NK-92 treated with Interleukin-12 subunit alpha and Interleukin-12 subunit beta, amount 100 ng/mL, for 24 hours (cell line): ENCODE data around the gene MMP17.

Experiments used
- DNase-seq: peaks from one replicate; lab custom pipeline; 2025; lab: John Stamatoyannopoulos, UW

The MMP17 gene

DNA sequence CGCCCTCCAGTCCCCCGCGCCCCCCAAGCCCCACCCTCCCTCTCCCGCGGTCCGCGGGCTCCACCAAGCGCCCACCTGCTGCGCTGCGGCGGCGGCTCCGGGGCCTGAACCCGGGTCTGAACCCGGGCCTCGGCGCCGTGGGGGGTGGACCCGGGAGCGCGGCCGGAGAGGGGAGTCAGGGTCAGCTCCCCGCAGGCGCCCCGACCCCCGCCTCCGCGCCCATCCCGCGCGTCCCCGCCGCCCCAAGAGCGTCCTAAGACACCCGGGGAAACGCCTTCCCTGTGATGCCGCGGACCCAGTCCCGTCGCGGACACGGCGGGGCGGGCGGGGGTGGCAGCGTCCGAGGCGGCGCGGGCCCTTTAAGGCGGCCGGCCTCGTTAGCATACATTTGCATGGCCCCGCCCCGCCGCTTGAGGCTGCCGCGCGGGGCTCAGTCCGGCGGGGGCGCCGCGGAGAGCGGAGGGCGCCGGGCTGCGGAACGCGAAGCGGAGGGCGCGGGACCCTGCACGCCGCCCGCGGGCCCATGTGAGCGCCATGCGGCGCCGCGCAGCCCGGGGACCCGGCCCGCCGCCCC is at the start of gene MMP17:
Gene MMP17, plus strand, starts transcription at position 433 of the 574 bp plus-strand sequence. Its CDS starts 102 bp downstream, at position 535.
- DNase-seq, result no peak

DNA sequence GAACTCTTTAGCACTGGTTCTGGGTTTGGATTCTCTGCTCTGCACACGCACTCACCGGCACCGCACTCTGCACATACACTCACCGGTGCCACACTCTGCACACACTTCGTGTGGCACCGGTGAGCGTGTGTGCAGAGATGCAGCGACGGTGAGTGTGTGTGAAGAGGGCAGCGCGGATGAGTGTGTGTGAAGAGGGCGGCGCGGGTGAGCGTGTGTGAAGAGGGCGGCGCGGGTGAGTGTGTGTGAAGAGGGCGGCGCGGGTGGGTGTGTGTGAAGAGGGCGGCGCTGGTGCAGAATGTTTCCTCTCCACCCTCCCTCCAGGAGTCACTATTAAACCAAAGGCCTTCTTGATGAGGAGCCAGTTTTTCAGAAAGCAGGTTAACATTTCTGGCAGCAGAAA is 49.2 kb upstream of the MMP17 start:
- DNase-seq, result no peak

DNA sequence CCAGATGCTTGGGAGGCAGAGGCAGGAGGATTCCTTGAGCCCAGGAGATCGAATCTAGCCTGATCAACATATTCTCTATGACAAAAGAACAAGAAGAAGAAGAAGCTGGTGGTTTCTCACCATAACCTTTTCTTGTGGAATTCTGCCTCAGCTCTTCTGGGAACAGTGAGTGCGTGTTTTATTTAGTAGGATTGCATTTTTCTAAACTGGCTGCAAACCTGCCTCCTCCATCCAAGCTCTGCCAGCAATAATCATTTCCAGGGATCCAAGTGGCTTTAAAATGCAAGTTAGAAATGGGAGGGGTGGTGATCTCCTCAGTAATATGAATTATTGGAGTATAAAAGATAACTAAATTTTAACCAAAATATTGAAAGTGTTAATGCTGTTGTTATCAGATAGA is 46.1 kb upstream of the MMP17 start:
- no peak for DNase-seq

DNA sequence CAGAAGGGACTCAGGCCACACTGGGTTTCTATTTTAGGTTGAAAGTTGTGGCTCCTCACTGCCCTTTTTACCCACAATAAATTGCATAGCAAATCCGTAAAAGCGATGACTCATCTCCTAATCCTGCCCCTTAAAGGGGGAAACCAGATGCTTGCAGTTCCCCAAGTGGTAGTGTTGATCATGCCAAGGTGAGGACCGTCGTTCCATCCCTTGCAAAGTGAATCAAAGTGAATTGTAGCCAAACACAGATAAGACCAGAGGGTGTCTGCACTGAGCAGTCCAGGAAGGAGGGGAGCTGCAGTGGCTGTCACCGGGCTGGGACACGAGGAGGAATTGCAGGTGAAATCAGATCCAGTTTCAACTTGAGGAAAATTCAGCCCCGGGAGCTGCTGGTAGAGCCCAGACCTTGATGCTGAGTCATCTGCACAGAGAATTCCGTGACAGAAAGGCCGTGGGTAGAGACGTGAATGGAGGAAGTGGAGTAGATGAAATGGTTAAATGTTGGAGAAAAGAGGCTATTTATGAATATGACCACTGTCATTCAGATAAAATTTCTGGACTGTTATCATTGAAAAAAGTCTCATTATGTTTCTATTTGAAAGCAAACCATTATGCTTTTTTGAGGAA is 44.2 kb upstream of the MMP17 start:
- DNase-seq, result no peak

DNA sequence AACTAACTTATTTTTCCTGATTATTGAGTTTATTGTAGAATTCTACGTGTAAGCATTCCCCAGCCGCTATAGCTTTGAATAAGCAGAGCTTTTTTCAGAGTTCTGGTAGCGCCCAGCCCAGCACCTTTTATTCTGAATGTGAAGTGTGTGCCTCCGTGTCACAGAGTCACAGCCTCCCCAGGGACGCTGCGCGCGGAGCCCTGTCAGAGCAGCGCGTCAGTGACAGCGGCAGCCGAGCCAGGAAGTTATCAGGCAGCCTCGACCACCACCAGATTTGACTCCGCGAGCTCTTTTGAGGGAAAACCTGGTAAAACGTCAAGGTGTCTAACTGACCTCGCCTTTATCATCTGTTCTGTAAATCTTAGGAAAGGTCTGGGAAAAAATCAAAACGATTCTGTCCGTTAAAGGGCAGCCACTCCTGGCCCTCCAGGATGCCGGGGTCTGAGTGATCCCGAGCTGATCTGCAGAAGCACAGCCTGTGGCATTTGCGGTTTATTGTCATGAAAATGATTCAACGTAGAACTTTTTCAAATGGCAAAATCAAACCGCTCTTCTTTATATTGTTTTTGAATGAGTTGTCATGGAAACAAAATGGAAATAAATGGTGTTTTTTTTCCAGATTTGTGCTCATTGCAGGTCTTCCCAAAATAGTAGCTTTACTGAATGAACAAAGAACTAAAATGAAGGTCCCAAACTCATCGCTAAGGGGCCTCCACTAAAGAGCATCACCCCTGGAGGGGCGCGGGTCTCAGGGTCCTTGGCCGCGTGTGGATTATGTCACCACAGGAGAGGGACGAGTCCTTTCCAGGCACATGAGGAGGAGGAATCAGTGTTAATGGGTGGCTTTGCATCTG is 43.1 kb upstream of the MMP17 start:
- DNase-seq, result no peak

DNA sequence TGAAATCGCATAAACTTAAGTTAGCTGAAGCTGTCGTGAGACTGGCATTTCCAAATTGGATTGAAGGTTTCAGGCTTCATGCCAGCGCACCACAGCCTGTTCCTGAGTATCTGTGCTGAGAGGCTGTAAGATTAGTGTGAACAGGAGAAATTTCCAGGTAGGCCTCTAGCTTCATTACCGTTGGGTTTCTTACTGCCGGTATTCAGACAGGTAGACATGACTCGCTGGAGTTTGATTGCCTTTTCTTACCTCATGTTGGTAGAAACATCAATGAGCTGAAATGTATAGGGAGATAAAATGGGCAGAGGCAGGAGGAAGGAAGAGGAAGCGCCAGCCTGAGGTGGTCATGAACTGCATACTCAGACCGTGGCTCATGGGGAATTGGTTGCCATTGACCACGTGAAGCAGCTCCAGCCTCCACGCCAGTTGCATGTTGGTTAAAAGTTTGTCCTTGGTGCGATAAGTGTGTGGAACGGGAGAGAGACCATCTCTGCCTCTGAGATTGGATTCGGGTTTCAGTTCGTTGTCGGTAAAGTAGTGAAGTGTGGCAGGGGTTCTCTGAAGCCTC is 42.3 kb upstream of the MMP17 start:
- DNase-seq, result no peak

DNA sequence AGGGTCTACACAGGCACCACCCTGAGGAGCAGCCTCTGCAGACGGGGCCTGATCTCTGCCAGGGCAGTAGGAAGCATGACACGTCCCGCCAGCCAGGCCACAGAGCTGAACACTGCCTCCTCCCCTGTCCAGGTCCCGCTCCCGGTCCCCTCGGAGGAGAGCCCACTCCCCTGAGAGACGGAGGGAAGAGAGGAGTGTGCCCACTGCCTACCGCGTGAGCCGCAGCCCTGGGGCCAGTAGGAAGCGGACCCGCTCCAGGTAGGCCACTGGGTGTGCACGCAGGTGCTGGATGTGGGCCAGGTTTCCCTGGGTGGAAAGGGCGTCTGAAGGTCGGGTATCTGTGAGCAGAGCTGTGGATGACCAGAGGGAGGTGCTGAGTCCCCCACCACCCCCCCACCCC is 41.9 kb upstream of the MMP17 start:
- DNase-seq, result no peak

DNA sequence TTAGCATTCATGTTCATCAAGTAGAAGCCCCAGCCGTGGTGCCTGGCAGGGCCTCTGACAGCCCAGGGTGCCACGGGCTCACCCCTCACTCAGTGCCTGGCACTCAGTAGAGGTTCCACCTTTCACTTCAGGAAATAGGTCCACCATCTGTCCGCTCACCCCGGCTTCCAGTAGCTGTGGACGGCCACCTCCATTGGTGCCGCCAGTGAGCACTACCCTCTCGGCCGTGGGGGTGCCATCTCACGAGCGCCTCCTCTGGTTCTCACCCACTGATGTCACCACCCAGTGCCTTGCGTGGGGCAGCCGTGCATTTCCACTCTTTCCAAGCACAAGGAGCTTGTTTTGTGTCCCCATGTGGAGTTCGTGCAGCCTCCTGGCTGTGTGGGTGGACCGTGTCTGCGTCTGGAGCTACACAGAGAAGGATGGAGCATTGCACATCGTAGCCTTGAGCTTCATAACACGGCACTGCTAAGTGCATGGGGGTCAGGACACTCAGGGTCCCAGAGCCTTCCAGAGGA is 41.0 kb upstream of the MMP17 start:
- DNase-seq, result no peak

DNA sequence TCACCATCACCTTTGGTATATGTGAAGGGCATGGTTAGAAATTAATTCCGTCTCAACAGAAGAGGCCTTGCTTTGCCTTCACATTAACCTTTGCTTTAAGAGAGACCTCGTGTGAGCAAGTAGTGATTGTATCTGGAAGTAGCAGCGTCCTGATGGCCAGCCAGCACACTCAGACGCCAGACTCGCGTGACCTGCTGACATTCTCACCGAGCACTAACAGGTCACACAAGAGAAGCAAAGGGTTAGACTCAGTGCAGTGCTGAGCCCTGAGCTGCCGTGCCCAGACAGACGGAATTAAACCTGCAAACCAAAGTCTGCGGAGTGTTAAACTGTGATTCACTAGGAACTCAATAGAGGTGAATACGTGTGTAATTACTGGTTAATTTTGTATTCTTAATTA is 40.1 kb upstream of the MMP17 start:
- DNase-seq, result no peak

DNA sequence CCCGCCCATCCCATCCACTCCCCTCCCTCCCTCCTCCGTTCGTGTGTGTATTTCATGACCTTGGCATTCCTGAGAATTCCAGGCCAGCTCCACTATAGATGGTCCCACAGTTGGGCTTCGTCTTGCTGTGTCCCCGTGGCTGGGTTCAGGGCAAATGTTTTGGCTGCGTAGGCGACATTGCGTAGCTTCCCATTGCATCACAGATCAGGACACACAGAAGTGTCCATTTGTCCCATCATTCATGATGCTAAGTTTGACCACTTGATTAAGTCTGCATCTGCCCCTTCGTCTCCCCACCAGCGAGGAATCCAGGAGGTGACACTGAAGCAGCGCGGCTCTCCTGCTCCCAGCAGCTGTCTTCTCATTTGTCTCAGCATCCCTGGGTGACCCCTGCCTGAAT is 38.6 kb upstream of the MMP17 start:
- no peak for DNase-seq

DNA sequence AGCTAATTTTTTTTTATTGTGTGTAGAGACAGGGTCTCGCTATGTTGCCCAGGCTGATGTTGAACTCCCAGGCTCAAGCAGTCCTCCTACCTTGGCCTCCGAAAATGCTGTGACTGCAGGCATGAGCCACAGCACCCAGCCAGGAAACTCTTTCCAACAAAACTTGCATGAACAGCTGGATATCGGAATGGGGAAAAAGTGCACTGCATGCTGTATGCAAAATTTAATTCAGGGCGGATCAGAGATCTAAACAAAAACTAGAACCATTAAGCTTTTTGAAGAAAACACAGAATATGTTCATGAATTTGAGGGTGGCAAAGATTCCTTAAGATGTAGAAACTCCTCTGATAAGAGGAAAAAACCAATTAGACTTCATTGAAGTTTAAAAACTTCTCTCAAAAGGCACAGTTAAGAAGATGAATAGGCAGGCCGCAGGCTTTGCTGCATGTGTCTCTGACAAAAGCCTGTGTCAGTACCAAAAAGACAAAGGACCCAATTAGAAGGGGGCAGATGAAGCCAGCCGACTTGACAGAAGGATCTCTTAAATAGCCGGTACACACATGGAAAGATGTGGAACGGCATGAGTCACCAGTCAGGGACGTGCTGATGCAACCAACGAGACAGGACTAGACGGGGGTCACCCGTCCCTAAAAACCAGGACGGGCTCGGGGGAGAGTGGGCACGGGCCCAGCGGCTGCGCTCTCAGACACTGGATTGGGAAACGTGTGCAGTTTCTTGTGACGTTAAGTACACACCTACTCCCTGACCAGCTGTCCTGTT is 34.8 kb upstream of the MMP17 start:
- DNase-seq, result no peak

DNA sequence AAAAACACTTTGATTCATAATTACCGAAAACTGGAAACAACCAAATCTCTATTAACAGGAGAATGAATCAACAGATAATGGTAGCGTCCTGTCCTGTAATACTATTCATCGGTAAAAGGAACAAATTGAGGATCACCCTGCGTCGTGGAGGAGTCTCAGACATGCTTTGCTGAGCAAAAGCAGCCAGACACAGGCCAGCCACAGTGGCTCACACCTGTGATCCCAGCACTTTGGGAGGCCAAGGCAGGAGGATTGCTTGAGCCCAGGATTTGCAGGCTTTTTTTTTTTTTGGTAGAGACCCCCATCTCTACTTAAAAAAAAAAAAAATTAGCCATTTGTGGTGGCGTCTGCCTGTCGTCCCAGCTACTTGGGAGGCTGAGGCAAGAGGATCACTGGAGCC is 34.1 kb upstream of the MMP17 start:
- no peak for DNase-seq

DNA sequence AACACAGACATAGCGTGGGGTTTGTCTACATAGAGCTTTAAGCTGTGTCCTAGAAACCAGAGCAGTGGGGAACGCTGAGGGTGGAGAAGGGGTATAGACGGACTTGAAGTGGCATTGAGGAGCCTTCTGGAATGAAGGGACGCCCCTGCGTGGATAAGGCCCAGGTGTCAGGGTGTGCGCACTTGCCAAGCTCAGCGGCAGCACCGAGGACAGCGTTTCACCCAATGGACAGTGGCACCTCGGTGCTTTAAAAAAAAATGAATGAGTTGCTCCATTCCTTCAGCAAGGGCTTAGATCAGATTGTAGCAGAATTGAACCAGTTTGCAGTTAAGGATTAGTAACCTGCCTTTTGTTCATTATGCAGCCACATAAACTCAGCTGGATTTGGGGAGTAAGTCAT is 33.6 kb upstream of the MMP17 start:
- DNase-seq, result no peak

DNA sequence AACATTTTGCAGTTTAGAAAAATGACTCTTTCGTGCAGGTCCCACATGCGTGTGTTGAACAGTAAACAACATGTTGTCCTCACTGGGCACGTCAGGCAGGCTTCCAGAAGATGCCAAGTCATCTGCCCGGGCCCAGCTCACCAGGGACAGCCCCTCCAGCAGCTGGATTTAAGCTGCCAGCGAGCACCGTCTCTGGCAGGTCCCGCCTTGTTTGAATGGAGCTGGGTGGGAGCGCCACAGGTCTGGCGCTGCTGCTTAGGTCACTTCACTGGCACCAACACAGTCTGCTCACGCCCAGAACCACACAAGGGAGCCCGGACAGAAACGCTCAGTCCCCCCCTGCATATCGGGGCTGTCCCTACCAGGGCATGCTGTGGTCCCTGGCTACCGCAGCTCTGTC is 33.1 kb upstream of the MMP17 start:
- DNase-seq, result no peak

DNA sequence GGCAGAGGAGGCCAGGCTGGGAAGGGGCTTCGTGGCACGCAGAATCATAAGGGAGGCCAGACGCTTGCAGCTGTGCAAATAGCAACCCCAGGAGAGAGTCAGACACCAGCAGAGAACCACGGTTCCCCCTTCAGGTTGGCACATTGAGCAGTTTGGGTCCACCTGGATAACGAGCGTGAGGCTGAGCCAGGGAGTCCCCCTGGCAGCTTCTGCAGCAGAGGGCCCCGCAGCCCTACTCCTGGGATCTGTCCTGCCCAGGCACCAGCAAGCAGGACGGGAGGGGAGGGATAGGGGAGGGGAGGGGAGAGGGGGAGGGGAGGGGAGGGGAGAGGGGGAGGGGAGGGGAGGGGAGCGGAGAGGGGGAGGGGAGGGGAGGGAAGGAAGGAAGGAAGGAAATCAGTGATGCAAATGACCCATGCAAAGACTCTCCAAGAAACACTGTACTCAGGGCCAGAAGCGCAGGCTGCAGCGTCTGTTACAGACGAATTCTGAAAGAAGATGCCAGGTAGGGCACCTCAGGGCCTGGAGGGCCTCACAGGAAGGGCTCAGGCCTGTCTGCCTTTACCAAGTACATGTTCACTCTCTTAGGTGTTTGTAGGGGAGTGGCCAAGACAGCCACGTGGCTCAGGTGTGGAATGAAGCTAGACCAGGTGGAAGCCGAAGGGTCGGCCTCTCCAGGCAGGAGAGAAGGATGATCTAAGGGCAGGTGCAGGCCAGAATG is 32.3 kb upstream of the MMP17 start:
- DNase-seq, result no peak

DNA sequence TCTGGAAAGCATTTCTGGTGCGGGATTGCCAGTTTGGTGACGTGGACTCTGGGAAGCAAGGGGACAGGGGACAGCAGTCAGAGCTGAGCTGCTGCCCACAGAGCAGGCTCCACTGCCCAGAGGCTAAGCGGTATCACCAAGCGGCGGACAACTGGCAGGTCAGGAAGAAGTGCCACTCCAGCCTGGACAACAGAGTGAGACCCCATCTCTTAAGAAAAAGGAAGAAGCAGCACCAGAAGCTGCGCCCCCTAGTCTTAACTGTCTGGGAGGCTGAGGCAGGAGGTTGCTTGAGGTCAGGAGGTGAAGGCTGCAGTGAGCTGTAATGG is 31.8 kb upstream of the MMP17 start:
- no peak for DNase-seq

DNA sequence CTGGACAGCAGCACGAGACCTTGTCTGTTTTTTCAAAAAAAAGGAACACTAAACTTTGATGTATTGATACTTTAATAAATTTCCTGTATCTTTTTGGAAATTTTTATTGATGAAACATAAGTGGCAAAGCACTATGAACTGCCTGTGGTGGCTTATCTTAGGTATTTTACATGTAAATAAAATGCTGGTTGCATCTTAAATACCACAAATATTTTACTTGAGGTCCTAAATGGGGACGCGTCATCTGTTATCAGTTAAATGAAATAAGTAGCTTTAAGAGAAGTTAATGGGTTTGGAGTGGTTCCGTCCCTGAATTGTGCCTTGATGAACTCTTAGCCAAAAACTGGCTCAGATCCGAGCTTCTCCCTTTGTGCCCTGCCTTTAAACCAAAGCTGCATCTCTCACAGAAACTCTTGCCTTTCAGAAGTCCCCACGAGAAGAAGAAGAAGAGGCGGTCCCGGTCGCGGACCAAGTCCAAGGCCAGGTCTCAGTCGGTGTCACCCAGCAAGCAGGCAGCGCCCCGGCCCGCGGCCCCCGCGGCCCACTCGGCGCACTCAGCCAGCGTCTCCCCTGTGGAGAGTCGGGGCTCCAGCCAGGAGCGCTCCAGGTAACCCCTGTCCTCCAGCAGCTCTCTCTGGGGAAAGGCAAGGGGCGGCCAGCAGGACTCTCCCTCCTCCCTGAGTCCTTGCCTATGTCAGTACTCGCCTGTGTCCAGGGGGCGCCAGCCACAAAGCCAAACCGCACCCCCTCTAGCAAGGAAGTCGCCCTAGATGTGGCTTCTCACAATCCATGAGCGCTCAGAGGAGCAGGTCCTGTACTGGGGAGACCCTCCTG is 31.2 kb upstream of the MMP17 start:
- no peak for DNase-seq

DNA sequence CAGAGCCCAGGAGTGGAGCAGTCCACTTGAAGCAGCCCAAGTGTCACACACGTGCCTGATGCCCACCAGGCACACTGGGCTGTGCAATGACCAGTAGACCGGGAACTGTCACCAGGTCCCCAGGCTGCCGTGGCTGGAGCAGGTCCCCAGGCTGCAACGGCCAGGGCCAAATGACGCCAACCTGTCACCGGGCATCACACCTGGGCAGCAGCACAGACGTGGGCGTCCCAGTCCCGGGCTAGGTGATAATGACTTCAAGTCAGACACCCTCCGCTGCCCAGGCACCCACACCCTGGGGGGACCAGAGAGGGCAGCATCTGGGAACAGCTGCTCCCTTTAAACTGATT is 30.6 kb upstream of the MMP17 start:
- no peak for DNase-seq

DNA sequence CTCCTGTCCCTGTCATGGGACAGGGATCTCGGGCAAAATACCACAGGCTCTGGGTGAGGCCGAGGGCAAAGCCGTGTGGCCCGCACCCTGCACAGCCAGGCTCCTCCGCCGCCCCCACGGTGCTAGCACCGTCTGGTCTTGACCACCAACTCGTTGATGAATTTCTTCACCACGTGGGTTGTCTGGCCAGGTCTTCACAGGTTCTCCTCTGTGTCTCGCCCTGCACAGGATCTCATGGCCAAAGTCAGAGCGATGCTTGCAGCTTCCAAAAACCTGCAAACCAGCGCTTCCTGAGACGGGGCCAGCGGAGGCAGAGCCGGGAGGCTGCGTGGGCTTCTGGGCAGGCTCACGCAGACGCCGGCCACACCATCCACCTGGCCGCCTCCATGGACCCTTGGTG is 29.0 kb upstream of the MMP17 start:
- DNase-seq, result no peak

DNA sequence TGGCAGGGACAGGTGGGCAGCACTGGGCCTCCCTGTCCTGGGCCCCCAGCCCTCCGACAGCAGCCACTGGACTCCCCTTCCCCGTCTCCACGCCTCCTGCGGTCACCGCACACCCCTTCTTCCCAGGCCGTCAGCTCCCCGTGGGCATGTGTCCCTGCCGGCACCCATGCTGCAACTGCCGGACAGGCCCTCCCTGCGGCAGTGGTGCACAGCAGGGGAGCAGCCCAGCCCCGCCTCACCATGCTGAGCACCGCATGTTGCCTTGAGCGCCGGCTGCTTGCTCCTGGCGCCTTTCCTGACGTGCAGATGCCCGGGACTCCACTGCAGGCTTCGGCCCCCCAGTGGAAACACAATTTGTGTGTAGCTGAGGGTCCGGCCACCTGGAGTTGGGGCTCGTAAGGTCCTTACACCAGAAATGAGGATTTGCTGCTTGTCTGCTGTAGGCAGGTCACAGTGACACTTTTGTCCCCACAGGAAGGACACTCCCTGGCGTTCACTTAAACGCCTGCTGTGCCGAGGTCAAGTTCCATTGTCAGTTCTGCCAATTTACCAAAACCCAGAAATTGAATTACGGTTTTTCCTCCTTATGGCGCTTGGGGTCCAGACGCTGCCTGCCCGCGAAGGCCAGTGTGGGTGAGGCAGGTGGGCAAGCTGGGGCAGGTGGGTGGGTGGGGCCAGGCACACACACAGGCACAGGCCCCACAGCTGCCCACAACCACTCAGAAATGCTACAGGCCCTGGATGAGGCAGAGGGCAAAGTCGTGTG is 28.2 kb upstream of the MMP17 start:
- no peak for DNase-seq
